SW480 (cell line): ENCODE results near the gene REEP3.
"Not testable (repeated sequence)": the region's sequence is repeated elsewhere in the genome, so short reads cannot be mapped to it uniquely, and the experiment has no call there.

Source experiments
- DNase-seq: peaks from one replicate; pipeline ENCODE4 v3.0.0-alpha.2; 2016; ENCODE audit warnings: low spot score

REEP3 gene

GRCh38 chr10:63549810-63550209 lies 28.6 kb downstream of the REEP3 start:
- DNase-seq = no peak

- peak; percentile 66 for DNase-seq
Observed at GRCh38 chr10:63553031-63553430, 31.8 kb downstream of the REEP3 start.

- no peak for DNase-seq
Observed at GRCh38 chr10:63553473-63553872, 32.3 kb downstream of the REEP3 start.

- peak; percentile 26 for DNase-seq
Observed at GRCh38 chr10:63554657-63555056, 33.5 kb downstream of the REEP3 start.

DNA sequence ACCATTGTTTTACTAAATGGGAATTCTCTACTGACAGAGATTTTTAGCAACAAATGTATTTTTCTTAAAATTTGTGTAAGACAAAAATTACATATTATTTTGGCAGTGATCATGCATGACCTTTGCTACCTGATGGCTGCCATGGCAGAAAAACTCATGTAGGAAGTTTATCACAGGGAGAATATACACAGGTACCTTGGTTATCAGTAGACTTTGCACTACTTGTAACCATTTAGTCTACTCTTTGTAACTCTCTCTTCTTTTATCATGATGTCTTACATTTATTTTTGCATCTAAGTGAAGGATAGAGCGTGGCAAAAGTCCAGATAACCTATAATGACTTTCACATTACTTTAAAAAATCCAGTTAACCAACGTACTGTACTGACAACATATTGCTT lies 34.1 kb downstream of the REEP3 start:
- DNase-seq = no peak

GRCh38 chr10:63558132-63558784 lies 37.1 kb downstream of the REEP3 start:
- no peak for DNase-seq

DNA sequence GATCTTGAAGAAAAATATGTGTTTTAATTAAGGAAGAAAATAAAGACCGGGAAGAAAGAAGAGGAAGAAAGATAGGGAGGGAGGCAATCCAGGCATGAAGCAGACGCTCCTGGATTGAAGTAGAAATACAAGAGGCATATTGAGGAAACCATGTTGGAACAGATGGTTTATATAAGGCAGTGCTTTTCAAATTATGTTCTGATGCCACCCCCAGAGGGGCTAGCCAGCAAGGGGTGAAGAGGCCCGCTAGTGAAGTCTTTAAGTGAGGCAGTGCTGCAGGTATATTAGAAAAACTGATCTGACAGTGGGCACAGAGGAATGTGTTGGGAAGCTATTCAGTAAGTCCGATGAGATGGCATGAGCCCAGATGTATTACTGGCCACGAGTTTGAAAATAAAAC lies 40.1 kb downstream of the REEP3 start:
- DNase-seq = no peak

DNA sequence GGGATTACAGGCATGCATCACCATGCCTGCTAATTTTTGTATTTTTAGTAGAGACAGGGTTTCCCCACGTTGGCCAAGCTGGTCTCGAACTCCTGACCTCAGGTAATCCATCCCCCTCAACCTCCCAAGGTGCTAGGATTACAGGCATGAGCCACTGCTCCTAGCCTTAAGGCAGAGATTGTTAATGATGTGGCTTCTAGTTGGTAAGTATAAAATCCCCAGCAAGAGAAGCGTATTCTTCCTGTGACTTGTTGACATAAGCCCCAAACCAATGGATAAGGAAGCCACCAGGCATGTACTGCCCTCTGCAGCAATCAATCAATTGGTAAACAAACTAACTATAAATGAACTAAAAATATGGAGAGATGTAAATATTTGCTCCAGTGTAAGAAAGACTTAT lies 41.2 kb downstream of the REEP3 start:
- DNase-seq = no peak

GRCh38 chr10:63562857-63563256 lies 41.7 kb downstream of the REEP3 start:
- no peak for DNase-seq

GRCh38 chr10:63563623-63564022 lies 42.4 kb downstream of the REEP3 start:
- DNase-seq = no peak

GRCh38 chr10:63564731-63565130 lies 43.5 kb downstream of the REEP3 start:
- not testable (repeated sequence) for DNase-seq

DNA sequence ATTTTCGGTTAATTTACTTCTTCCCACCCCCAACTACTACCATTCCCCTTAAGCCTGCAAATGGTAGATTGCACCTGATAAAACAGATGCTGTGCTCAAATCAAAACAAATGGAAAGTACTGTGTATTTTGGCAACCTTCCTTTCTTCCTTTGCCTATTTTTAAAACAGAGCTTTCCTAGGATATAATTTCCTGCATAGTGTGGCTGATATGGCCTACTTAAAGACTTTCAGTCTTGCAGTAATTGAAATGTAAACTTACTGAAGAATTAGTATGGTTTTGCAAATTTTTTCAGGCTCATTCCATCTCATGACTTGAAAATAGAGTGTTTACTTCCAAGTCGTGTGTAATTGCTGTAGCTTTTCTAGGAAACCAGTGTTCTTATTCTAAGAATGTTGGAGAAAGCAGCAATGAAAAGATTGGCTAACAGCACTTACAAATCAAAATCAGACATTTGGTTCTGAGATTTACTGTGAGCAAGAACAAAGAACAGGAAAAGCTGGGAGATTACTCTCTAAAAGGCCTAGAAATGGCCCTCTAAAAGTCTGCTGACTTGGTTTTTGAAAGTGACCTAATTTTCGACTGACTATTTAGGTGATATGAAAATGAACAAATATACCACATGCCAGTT lies 52.0 kb downstream of the REEP3 start:
- DNase-seq = no peak

GRCh38 chr10:63574011-63574410 lies 52.8 kb downstream of the REEP3 start:
- DNase-seq = no peak

DNA sequence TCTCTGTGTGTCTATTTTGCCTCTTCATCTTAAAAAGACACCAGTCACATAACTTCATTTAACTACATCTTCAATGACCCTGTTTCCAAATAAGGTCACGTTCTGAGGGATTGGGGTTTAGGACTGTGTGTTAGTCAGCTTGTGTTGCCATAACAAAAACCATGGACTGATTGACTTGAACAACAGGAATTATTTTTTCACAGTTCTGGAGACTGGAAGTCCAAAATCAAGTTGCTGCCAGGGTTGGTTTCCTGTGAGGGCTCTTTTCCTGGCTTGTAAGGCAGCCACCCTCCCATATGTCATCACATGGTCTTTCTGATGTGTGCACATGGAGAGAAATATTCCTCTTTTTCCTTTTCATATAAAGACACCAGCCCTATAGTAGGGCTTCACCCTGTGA lies 55.3 kb downstream of the REEP3 start:
- no peak for DNase-seq

- DNase-seq = no peak
Observed at GRCh38 chr10:63578501-63578900, 57.3 kb downstream of the REEP3 start.

DNA sequence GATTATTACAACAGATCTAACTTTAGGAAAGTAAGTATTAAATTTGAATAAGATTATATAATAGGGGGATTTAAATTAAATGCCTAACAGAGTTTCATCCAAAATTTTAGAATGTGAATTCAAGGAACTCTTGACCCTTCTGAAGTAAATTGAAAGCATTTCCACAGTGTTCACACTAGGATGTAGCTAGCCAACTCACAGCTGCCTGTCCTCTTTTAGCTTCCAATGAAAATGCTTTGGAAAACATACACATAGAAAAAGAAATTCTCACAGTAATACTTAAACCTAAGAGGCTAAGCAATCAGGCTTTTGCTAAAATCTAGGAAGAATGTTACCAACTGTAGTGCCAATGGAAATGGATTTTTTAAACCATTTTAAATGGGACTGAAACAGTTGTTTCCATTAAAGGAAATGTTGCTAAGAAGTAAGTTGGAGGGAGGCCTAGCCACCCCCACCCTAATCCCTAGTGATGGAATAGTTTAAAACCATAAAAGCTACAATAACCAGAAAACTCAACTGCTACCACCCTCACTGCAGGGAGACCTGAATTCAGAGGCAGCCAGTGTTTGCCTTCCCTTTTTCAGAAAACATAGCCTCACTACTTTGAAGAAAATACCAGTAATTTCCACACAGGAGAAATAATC lies 58.3 kb downstream of the REEP3 start:
- DNase-seq = no peak

DNA sequence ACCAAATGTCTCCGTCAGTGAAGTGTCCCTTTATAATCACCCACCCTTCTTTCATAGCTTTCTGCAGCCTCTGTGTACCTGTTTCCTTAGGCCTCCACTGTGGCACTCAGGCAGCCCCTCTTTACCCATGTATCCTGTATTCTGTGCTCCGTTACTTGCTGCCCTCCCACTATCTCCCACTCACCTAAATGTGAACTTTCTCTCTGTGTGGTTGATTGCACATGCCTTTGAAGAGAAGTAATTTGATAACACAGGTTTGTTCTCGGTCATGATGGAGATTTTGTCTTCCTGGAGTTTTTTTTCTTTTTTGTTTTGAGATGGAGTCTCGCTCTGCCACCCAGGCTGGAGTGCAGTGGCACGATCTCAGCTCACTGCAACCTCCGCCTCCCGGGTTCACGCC lies 61.5 kb downstream of the REEP3 start:
- DNase-seq = no peak

DNA sequence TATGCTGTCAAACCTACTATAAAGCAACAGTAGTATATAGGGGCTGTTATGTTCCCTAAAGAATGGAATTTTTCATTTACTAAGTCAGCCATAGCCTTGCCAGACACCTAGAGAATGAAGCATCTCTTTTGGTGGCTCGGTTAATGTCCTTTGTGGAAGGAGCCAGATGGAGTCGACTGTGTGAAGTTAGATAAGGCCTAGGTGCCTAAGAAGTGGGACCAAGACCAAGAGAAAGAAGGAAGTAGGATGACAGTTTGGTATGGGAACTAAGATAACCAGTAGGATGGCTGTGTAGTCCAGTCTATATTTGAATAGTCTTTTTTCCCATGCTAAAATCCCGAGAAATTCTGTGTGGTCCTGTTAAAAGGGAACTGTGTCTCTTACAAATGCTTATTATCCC lies 62.2 kb downstream of the REEP3 start:
- no peak for DNase-seq

- DNase-seq = no peak
Observed at GRCh38 chr10:63583909-63584724, 62.9 kb downstream of the REEP3 start.

- DNase-seq = no peak
Observed at GRCh38 chr10:63584725-63585035, 63.5 kb downstream of the REEP3 start.

GRCh38 chr10:63585041-63585440 lies 63.8 kb downstream of the REEP3 start:
- DNase-seq = no peak

- no peak for DNase-seq
Observed at GRCh38 chr10:63586043-63586442, 64.8 kb downstream of the REEP3 start.

GRCh38 chr10:63587191-63587590 lies 66.0 kb downstream of the REEP3 start:
- no peak for DNase-seq
